AG04449 (cell line): ENCODE measurements around the gene CLRN1.
"Not testable (repeated sequence)": the region's sequence is repeated elsewhere in the genome, so short reads cannot be mapped to it uniquely, and the experiment has no call there.

Source experiments
- CTCF ChIA-PET: fragments of 350-600 bp; formaldehyde crosslinking; extraction: SDS; loops from one replicate; lab custom pipeline; 2021; ENCODE audit warnings: antibody characterized with exemption; lab: Yijun Ruan, JAX
- POLR2A ChIA-PET: fragments of 400-600, 350-600 bp; formaldehyde crosslinking; extraction: SDS; loops from one replicate; lab custom pipeline; 2020; ENCODE audit warnings: antibody characterized with exemption, inconsistent platforms; lab: Yijun Ruan, JAX
- DNase-seq: peaks from one replicate; pipeline ENCODE4 v3.0.0-alpha.2; 2010; ENCODE audit warnings: low read depth, low spot score
- H3K4me3 ChIP-seq: 2 replicates; pipeline ENCODE4 v1.5.1; 2011; ENCODE audit warnings: low read depth, mild to moderate bottlenecking, control low read depth, low read length
- CTCF ChIP-seq: IDR thresholded peaks from one replicate; pipeline ENCODE4 v1.5.1; 2011; ENCODE audit warnings: mild to moderate bottlenecking, moderate library complexity, low read length, control low read depth, inconsistent platforms; ENCODE audit not compliant: insufficient read depth; ENCODE audit errors: missing control alignments

CLRN1 gene

DNA sequence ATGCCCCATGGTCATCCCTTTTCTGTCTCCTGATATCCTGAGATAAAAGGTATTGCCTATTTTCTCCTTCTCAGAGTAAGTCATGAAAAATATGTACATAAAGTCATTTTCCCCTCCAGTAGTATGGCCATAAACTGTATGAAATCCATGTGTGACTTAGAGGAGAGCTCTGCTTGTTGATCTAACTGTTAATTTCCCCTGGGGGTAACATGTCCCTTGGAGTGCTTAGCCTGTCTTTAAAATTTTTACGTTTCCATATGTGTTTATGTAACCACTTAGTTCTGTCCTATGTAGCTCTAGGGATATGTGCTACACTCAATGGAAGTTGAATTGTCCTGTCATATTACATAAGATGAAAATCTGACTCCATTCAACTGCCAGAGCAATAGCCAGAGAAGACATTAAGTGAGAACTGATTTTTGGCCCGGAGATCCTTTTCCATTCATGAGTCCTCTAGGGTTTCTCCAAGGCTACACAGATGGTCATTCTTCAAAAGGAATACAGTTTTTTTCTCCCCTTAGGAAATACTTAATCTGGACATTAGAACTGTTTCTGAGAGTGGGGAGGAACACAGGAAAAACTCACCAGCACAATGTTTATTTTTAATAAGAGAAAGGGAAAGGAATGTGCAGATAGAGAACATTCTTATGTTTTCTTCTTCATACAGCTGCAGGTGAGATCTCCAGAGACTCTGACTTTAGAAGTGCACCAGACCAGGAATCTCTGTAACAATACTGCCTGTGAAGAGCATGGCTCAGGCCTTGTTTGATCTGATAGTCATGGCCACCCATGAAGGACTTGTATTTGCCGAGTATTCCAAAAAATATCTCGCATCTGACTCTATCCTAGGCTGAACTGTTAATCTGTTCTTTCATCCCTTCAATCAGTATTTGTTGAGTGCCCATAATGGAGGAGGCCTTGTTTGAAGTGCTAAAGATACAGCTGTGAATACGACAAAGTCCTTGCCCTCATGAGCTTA is 29.8 kb upstream of the CLRN1 start:
- no peak for TF ChIP-seq CTCF
- ChIA-PET POLR2A (no interaction called here), CTCF (interaction anchor here (0.8 to 1.8 kb wide), 3 partner anchors 40 to 144 kb away, joined by 3 read pairs; no protein-coding TSS in a partner anchor)
- DNase-seq = no peak
- no peak overlapping the region for H3K4me3 ChIP-seq

- no peak for TF ChIP-seq CTCF
- CTCF ChIA-PET = interaction anchor here (1.4 to 2.7 kb wide), 2 partner anchors 10 to 148 kb away, joined by 7 to 13 read pairs; no protein-coding TSS in a partner anchor
- DNase-seq = no peak
- POLR2A ChIA-PET = no interaction called here
- no peak overlapping the region for H3K4me3 ChIP-seq
Measured at GRCh38 chr3:150998996-150999395, 26.5 kb upstream of the CLRN1 start.

DNA sequence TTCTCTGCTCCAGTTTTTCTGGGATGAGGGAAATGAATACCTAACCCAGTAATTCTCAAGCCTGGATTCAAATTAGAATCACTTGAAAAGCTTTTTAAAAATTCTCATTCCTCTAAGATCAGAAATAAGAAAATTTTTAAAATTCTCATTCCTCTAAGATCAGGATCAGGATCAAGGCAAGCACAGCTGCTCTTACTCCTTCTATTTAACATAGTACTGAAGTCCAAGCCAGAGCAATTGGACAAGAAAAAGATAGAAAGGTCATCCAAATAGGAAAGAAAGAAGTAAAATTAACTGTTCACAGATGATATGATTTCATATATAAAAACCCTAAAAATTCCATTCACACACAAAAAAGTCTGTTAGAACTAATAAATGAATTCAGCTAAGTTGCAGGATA is 24.2 kb upstream of the CLRN1 start:
- CTCF ChIA-PET = interaction anchor here (0.7 to 1.8 kb wide), 2 partner anchors 12 to 40 kb away, joined by 3 to 6 read pairs; no protein-coding TSS in a partner anchor
- DNase-seq = no peak
- TF ChIP-seq CTCF = no peak
- H3K4me3 ChIP-seq = no peak overlapping the region
- POLR2A ChIA-PET = no interaction called here

- CTCF ChIA-PET = interaction anchor here (0.8 to 1.3 kb wide), 2 partner anchors 14 to 101 kb away, joined by 3 read pairs; no protein-coding TSS in a partner anchor
- no peak for TF ChIP-seq CTCF
- POLR2A ChIA-PET = no interaction called here
Measured at GRCh38 chr3:150995510-150995909, 23.0 kb upstream of the CLRN1 start.

GRCh38 chr3:150989208-150989607 is 16.7 kb upstream of the CLRN1 start:
- ChIA-PET POLR2A (no interaction called here), CTCF (interaction anchor here (1.5 kb wide), 1 partner anchor 20 kb away, joined by 7 read pairs; no protein-coding TSS in a partner anchor)
- no peak overlapping the region for H3K4me3 ChIP-seq
- DNase-seq = no peak
- TF ChIP-seq CTCF = no peak

More at GRCh38 chr3:150995510-150995909, 23.0 kb upstream of the CLRN1 start:
- H3K4me3 ChIP-seq = no peak overlapping the region
- no peak for DNase-seq

DNA sequence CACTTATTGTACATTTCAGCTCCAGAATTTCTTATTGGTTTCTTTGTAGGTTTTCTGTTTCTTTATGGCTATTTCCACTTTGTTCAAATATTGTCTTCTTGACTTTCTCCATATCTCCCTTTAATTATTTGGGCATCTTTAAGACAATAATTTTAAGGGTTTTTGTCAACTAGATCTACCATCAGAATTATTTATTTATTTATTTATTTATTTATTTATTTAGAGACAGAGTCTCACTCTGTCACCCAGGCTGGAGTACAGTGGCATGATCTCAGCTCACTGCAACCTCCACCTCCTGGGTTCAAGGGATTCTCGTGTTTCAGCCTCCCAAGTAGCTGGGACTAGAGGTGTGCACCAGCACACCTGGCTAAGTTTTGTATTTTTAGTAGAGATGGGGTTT is 15.9 kb upstream of the CLRN1 start:
- H3K4me3 ChIP-seq, DNase-seq, POLR2A ChIA-PET: not testable (repeated sequence)
- CTCF ChIA-PET = interaction anchor here (1.0 kb wide), 1 partner anchor 20 kb away, joined by 4 read pairs; no protein-coding TSS in a partner anchor
